Measurements from ENCODE around the gene C17orf107.

The C17orf107 gene

DNA sequence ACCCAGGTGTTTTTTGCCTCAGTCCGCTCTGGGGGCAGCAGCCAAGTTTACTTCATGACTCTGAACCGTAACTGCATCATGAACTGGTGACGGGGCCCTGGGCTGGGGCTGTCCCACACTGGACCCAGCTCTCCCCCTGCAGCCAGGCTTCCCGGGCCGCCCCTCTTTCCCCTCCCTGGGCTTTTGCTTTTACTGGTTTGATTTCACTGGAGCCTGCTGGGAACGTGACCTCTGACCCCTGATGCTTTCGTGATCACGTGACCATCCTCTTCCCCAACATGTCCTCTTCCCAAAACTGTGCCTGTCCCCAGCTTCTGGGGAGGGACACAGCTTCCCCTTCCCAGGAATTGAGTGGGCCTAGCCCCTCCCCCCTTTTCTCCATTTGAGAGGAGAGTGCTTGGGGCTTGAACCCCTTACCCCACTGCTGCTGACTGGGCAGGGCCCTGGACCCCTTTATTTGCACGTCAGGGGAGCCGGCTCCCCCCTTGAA is 2.1 kb upstream of the C17orf107 start:
- H3K27ac ChIP-seq = no peak overlapping the region
- peaks cover 37% of the 10 kb centered on the region for H3K36me3 ChIP-seq (replicated peaks)
- no peak overlapping the region for H3K4me3 ChIP-seq (ENCODE audit: low read depth, low read length)
- no peak for DNase-seq
- in situ Hi-C loops (cut with HindIII; ENCODE audit: low pct_ligation_motif_present, low sequenced_read_pairs) = no loop called here
- H3K27me3 ChIP-seq (replicated peaks) = no peaks in the 10 kb centered on the region
- TF ChIP-seq, protein P1, sequence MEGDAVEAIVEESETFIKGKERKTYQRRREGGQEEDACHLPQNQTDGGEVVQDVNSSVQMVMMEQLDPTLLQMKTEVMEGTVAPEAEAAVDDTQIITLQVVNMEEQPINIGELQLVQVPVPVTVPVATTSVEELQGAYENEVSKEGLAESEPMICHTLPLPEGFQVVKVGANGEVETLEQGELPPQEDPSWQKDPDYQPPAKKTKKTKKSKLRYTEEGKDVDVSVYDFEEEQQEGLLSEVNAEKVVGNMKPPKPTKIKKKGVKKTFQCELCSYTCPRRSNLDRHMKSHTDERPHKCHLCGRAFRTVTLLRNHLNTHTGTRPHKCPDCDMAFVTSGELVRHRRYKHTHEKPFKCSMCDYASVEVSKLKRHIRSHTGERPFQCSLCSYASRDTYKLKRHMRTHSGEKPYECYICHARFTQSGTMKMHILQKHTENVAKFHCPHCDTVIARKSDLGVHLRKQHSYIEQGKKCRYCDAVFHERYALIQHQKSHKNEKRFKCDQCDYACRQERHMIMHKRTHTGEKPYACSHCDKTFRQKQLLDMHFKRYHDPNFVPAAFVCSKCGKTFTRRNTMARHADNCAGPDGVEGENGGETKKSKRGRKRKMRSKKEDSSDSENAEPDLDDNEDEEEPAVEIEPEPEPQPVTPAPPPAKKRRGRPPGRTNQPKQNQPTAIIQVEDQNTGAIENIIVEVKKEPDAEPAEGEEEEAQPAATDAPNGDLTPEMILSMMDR (IDR thresholded peaks at IDR 0.05; ENCODE audit: low read depth, low read length, missing control alignments) = peak; percentile 0

DNA sequence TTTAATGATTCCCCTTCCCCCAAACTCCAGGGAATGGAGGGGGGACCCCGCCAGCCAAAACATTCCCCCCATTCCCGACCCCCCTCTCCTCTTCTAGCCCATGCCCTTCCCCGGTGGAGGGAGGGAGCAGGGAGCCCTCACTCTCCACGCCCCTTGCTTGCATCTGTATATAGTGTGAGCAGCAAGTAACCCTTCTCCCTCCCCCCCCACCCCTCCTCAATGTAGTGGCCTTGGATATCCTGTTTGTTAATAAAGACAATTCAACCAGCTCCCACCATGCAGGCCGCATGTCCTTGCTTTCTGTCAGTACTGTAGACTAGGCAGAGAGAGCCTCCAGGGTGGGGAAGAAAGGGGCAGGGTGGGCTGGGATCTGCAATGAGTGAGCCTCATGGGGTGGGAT is 1.6 kb upstream of the C17orf107 start:
- DNase-seq = no peak
- in situ Hi-C loops (cut with HindIII; ENCODE audit: low pct_ligation_motif_present, low sequenced_read_pairs) = no loop called here
- H3K27ac ChIP-seq = no peak overlapping the region

DNA sequence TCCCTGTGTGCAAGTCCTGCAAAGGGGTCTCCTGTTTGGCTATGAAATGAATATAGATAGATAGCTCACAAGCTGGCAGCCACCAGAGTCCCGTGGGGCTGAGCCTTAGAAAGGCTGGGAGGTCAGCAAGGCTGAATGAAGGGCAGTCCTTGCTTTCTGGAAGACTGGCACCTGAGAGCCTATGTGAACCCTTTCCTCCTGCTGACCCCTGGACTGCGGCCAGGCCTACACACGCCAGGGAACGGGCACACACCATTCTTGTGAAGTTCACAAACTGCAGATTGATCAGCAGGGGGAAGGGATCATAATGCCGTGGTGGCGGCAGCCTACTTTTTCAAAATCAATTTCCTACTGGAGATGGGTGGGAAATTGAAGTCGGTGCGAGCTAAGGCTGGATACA is 985 bp upstream of the C17orf107 start:
- DNase-seq = no peak
- Histone ChIP-seq H3K4me3 (ENCODE audit: low read depth, low read length) (no peak overlapping the region), H3K36me3 (replicated peaks) (peaks cover 29% of the 10 kb centered on the region), H3K27ac (no peak overlapping the region), H3K27me3 (replicated peaks) (no peaks in the 10 kb centered on the region)
- in situ Hi-C loops (cut with HindIII; ENCODE audit: low pct_ligation_motif_present, low sequenced_read_pairs) = no loop called here
- TF ChIP-seq, protein P1 (IDR thresholded peaks at IDR 0.05; ENCODE audit: low read depth, low read length, missing control alignments) = no peak

More for the DNA sequence above, 1.6 kb upstream of the C17orf107 start:
- no peak overlapping the region for H3K4me3 ChIP-seq (ENCODE audit: low read depth, low read length)
- TF ChIP-seq, protein P1 (IDR thresholded peaks at IDR 0.05; ENCODE audit: low read depth, low read length, missing control alignments) = no peak
- H3K36me3 ChIP-seq (replicated peaks) = peaks cover 33% of the 10 kb centered on the region
- no peaks in the 10 kb centered on the region for H3K27me3 ChIP-seq (replicated peaks)

DNA sequence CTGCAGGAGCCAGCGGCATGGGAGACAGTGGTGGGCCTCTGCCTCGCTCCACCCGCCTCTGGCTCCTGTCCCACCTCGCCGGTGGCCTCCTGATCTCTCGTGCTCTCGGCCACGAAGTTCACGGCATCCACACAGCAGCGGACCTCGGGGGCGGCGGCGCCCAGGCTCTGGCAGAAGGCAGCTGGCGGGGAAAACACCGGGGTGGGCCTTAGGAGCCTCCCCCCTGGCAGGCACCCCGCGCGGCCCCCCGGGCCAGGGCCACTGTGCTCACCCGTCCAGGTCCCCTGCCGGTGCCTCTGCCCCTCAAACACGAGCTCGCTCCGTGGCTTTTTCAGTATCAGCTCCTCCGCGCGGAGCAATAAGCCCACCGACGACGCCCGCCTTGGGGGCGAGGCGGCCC is 409 bp upstream of the C17orf107 start:
- H3K36me3 ChIP-seq (replicated peaks) = peaks cover 24% of the 10 kb centered on the region
- H3K27me3 ChIP-seq (replicated peaks) = no peaks in the 10 kb centered on the region
- H3K27ac ChIP-seq = no peak overlapping the region
- TF ChIP-seq, protein P1 (IDR thresholded peaks at IDR 0.05; ENCODE audit: low read depth, low read length, missing control alignments) = no peak
- H3K4me3 ChIP-seq (ENCODE audit: low read depth, low read length) = peak overlapping the region; percentile 57
- no peak for DNase-seq
- in situ Hi-C loops (cut with HindIII; ENCODE audit: low pct_ligation_motif_present, low sequenced_read_pairs) = no loop called here

DNA sequence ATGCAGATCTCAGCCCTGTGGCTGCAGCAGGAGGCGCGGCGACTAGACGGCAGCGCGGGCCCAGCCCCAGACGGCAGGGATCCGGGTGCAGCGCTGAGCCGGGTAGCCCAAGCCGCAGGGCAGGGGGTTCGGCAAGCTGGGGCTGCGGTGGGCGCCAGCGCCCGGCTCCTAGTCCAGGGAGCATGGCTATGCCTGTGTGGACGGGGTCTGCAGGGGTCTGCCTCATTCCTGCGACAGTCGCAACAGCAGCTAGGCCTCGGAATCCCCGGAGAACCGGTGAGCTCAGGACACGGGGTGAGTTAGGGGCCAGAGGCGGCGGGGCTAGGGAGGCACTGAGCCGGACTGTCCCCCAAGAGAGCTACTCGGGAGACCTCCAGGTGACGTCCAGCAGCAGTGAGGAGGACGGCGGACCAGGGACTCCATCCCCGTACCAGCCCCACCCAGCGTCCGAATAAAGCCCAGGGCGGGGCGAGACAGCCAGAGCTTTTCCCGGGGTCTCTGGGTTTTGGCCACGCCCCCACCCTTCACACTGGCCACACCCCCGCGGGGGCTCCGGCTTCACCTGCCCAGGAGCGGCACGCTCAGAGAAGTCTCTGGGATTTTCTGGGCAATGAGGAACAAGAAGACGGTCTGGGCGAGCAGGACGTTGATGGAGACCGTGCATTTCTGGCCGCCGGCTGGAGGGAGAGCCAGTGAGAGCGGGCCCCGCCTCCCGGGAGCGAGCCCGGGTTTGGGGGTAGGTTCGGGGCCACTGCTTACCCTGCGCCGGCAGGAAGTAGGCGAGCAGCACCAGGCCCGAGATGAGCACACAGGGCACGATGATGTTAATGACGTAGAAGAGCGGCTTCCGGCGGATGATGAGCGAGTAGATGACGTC is 1.1 kb downstream of the C17orf107 start:
- no peaks in the 10 kb centered on the region for H3K27me3 ChIP-seq (replicated peaks)

More for the DNA sequence above, 1.1 kb downstream of the C17orf107 start:
- in situ Hi-C loops (cut with HindIII; ENCODE audit: low pct_ligation_motif_present, low sequenced_read_pairs) = no loop called here
- Histone ChIP-seq H3K4me3 (ENCODE audit: low read depth, low read length) (peak overlapping the region; percentile 57), H3K36me3 (replicated peaks) (peaks cover 10% of the 10 kb centered on the region), H3K27ac (no peak overlapping the region)
- TF ChIP-seq, protein P1 (IDR thresholded peaks at IDR 0.05; ENCODE audit: low read depth, low read length, missing control alignments) = no peak
- DNase-seq = no peak

Data from brain microvascular endothelial cell (primary cell).